A549 (cell line): ENCODE data around the gene C8B. TPM values are rescaled to one million over a fixed set of nuclear protein-coding genes. Genes with fewer than 3 reads are reported as not detected.

Experiments
- ATAC-seq, 2 experiments: fragments of 200-7000 bp in 1 of 2; fragments of >200 bp in 1 of 2; cut with Nextera tagmentation in 1 of 2; cut with Tn5 transposase in 1 of 2; 3 replicates each; pipeline versions ENCODE4 v1.8.0 to v1.9.1; 2018 to 2020; ENCODE audit warnings: mild to moderate bottlenecking in 1 of 2, moderate library complexity in 1 of 2
- CTCF ChIA-PET: fragments of 300-600 bp; sonication (Branson Sonifier 250); formaldehyde crosslinking; extraction: SDS; loops from one replicate; lab custom pipeline; 2021; ENCODE audit warnings: antibody characterized with exemption, inconsistent platforms; lab: Yijun Ruan, JAX
- POLR2A ChIA-PET: fragments of 350-600 bp; formaldehyde crosslinking; extraction: SDS; loops from one replicate; lab custom pipeline; 2021; ENCODE audit warnings: antibody characterized with exemption, inconsistent platforms; lab: Yijun Ruan, JAX
- DNase-seq, 2 experiments: peaks; one replicate each; pipeline versions ENCODE4 v3.0.0 to v3.0.0-alpha.2; 2011 to 2016; ENCODE audit warnings: low read depth in 1 of 2, low spot score in 1 of 2
- FAIRE-seq: peaks from 2 replicates; lab custom pipeline; 2011; peaks lifted over from hg19 to GRCh38; lab: Jason Lieb, UNC
- H3K27ac ChIP-seq, 2 experiments: fragments of >200 bp; sonication (Bioruptor Twin); formaldehyde crosslinking; 3 replicates each; pipeline ENCODE4 v1.5.1; 2016 to 2017
- H3K4me1 ChIP-seq: fragments of >200 bp; sonication (Bioruptor Twin); formaldehyde crosslinking; 3 replicates; pipeline ENCODE4 v1.6.1; 2016
- H3K4me2 ChIP-seq: fragments of >200 bp; sonication (Bioruptor Twin); formaldehyde crosslinking; 3 replicates; pipeline ENCODE4 v1.6.1; 2016
- H3K4me3 ChIP-seq: fragments of >200 bp; sonication (Bioruptor Twin); formaldehyde crosslinking; 3 replicates; pipeline ENCODE4 v1.5.1; 2016
- H3K9me3 ChIP-seq: fragments of >200 bp; sonication (Bioruptor Twin); formaldehyde crosslinking; 3 replicates; pipeline ENCODE4 v1.6.1; 2016
- CBX8 ChIP-seq: fragments of 200-600 bp; sonication (generic); IDR thresholded peaks from 2 replicates; pipeline ENCODE4 v1.6.1; 2016
- CHD2 ChIP-seq: fragments of 150-350 bp; IDR thresholded peaks from 2 replicates; pipeline ENCODE4 v1.6.1; 2014; ENCODE audit warnings: low read length; ENCODE audit not compliant: partially characterized antibody
- CTCF ChIP-seq: fragments of >200 bp; sonication (Bioruptor Twin); formaldehyde crosslinking; IDR thresholded peaks from 3 replicates; pipeline ENCODE4 v1.5.1; 2016
- EHF ChIP-seq: fragments of 250-450 bp; sonication (Bioruptor Pico); IDR thresholded peaks from 2 replicates; pipeline ENCODE4 v1.5.0; 2020; ENCODE audit warnings: mild to moderate bottlenecking
- HDAC2 ChIP-seq: fragments of 200-600 bp; sonication (generic); IDR thresholded peaks from 2 replicates; pipeline ENCODE4 v1.6.1; 2016
- HOXB13 ChIP-seq: fragments of 250-450 bp; sonication (Bioruptor Pico); IDR thresholded peaks from 2 replicates; pipeline ENCODE4 v1.5.0; 2020; ENCODE audit warnings: low read depth, mild to moderate bottlenecking, moderate library complexity
- HOXB5 ChIP-seq: fragments of 250-450 bp; sonication (Bioruptor Pico); IDR thresholded peaks from 2 replicates; pipeline ENCODE4 v1.5.0; 2020; ENCODE audit warnings: mild to moderate bottlenecking, moderate library complexity
- JUN ChIP-seq, 2 experiments: fragments of >200 bp; sonication (Bioruptor Twin); formaldehyde crosslinking; IDR thresholded peaks; 2 replicates in 1 of 2; 3 replicates in 1 of 2; pipeline ENCODE4 v1.6.1; 2016 to 2017
- JUNB ChIP-seq: fragments of >200 bp; sonication (Bioruptor Twin); formaldehyde crosslinking; IDR thresholded peaks from 2 replicates; pipeline ENCODE4 v1.6.1; 2016
- KDM1A ChIP-seq: fragments of 200-600 bp; sonication (generic); IDR thresholded peaks from 2 replicates; pipeline ENCODE4 v1.6.1; 2016; ENCODE audit warnings: low read depth, mild to moderate bottlenecking
- KDM5A ChIP-seq: fragments of 200-600 bp; sonication (generic); IDR thresholded peaks from 2 replicates; pipeline ENCODE4 v1.6.1; 2016; ENCODE audit warnings: antibody characterized with exemption, mild to moderate bottlenecking
- MAFK ChIP-seq: fragments of 450-650 bp; IDR thresholded peaks from 2 replicates; pipeline ENCODE4 v1.6.1; 2014; ENCODE audit not compliant: partially characterized antibody
- NR3C1 ChIP-seq: fragments of >200 bp; sonication (Bioruptor Twin); formaldehyde crosslinking; IDR thresholded peaks from 3 replicates; pipeline ENCODE4 v1.6.1; 2017
- PHF8 ChIP-seq: fragments of 200-600 bp; sonication (generic); IDR thresholded peaks from 2 replicates; pipeline ENCODE4 v1.6.1; 2016; ENCODE audit warnings: low read depth, mild to moderate bottlenecking, antibody characterized with exemption, moderate library complexity, borderline replicate concordance
- RAD21 ChIP-seq, 2 experiments: fragments of >200 bp in 1 of 2; sonication (Bioruptor Twin) in 1 of 2; formaldehyde crosslinking in 1 of 2; IDR thresholded peaks in 1 of 2; conservative IDR thresholded peaks in 1 of 2; 2 replicates in 1 of 2; 3 replicates in 1 of 2; pipeline ENCODE4 v1.6.1; 2012 to 2018; ENCODE audit warnings: inconsistent platforms in 1 of 2
- RCOR1 ChIP-seq: fragments of 150-350 bp; IDR thresholded peaks from 2 replicates; pipeline ENCODE4 v1.6.1; 2014; ENCODE audit warnings: antibody characterized with exemption, low read length, low read depth
- RFX5 ChIP-seq: fragments of 450-650 bp; IDR thresholded peaks from 2 replicates; pipeline ENCODE4 v1.7.1; 2014; ENCODE audit warnings: antibody characterized with exemption, mild to moderate bottlenecking, moderate library complexity
- RNF2 ChIP-seq: fragments of 200-600 bp; sonication (generic); IDR thresholded peaks from 2 replicates; pipeline ENCODE4 v1.6.1; 2016; ENCODE audit warnings: low read depth, mild to moderate bottlenecking, antibody characterized with exemption, moderate library complexity, borderline replicate concordance
- TP53 ChIP-seq: fragments of 250-450 bp; sonication (Bioruptor Pico); IDR thresholded peaks from 2 replicates; pipeline ENCODE4 v1.5.0; 2021; ENCODE audit warnings: mild to moderate bottlenecking, moderate library complexity
- ZNF302 ChIP-seq: fragments of 250-450 bp; sonication (Bioruptor Pico); IDR thresholded peaks from 2 replicates; pipeline ENCODE4 v1.9.0; 2021; ENCODE audit warnings: inconsistent platforms, mild to moderate bottlenecking, moderate library complexity
- WGBS: methylation state at CpG from one replicate; pipeline ENCODE4 v1.1.6; 2017; ENCODE audit errors: missing lambda C conversion rate; 5-methylcytosine and 5-hydroxymethylcytosine counted together
- polyA plus RNA-seq, 4 experiments: library from polyadenylated mRNA; depleted of rRNA in 3 of 4; stranded (reverse); fragments of >200 nt; fragmentation: RNase III in 1 of 4; extraction: RNeasy Plus Mini Kit Qiagen cat#74134 plus additional on column Dnase treatment in 1 of 4; gene quantifications; 2 replicates in 3 of 4; 3 replicates in 1 of 4; pipeline ENCODE4 v1.2.3, GENCODE V29; 2011 to 2017
- TF ChIP-seq, protein P1 (sequence below): IDR thresholded peaks from 2 replicates; pipeline ENCODE4 v1.6.1; 2012; ENCODE audit warnings: low read depth, borderline replicate concordance
- TF ChIP-seq, protein P2 (sequence below): IDR thresholded peaks from 2 replicates; pipeline ENCODE4 v1.6.1; 2012
- TF ChIP-seq, protein P3 (sequence below): fragments of 150-350 bp; IDR thresholded peaks from 2 replicates; pipeline ENCODE4 v1.6.1; 2014; ENCODE audit warnings: low read depth, mild to moderate bottlenecking, low read length

The C8B gene
- polyA plus RNA-seq, 2 of the 4 experiments (the other 2 are of a cell fraction), result not detected

- no peak for TF ChIP-seq RAD21 (conservative IDR thresholded peaks at IDR 0.05 in 1 of 2, IDR thresholded peaks at IDR 0.05 in 1 of 2)
- no peak for TF ChIP-seq HDAC2
- TF ChIP-seq CHD2, result no peak
- no peak for TF ChIP-seq HOXB13 (CRISPR knock-in tag)
- no peak for TF ChIP-seq ZNF302 (CRISPR knock-in tag)
- no peak for TF ChIP-seq CBX8
- TF ChIP-seq TP53 (CRISPR knock-in tag), result no peak
These were observed 17.7 kb upstream of the C8B start (continued) for GRCh38 chr1:56983484-56983883.

DNA sequence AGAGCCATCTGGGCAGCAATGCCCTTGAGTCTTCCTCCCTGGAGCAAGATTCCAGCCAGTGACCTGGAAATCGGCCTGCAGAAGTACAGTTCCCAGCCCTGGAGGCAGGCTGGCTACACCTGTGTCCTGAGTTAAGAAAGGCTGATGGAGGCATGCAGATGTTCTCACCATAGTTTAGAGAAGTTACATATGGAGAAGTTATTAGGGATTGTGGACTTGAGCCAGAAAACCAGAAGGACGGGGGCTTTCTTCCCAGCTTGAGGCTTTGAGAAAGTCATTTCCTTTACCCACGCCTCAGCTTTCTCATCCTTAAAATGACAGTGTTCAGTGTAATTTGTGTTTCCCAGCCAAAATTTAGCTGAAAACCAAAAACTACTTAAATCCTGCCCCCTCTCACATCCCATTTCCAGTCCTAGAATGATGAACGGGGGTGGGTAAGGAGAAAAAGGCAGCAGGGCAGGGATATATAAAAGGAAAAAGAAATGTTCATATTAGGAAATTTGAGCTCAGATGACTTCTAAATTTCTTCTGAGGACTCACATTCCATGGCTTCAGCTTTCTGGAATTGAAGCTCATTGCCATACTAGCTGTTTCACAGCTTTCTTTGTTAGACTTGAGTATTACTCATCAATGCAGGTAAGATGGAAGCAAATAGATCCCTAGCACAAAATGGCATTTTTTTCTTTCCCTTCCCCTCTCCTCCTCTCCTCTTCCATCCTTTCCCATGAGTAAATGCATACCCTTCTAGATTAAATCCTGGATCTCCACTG is 14.4 kb upstream of the C8B start:
- no peak overlapping the region for H3K4me2 ChIP-seq
- FAIRE-seq, result no peak
- no peaks in the 10 kb centered on the region; the same call in 2 of the 3 replicates for H3K9me3 ChIP-seq
- ChIA-PET CTCF (no interaction called here), POLR2A (no interaction called here)
- no peak for ATAC-seq
- H3K4me1 ChIP-seq, result no peaks in the 10 kb centered on the region
- no peak for DNase-seq
- no peak overlapping the region for H3K4me3 ChIP-seq
- TF ChIP-seq JUN (IDR thresholded peaks at IDR 0.05), result no peak
- no peak for TF ChIP-seq HOXB13 (CRISPR knock-in tag)
- no peak for TF ChIP-seq RNF2
- TF ChIP-seq HDAC2, result no peak
- no peak for TF ChIP-seq KDM1A
- TF ChIP-seq, protein P1, sequence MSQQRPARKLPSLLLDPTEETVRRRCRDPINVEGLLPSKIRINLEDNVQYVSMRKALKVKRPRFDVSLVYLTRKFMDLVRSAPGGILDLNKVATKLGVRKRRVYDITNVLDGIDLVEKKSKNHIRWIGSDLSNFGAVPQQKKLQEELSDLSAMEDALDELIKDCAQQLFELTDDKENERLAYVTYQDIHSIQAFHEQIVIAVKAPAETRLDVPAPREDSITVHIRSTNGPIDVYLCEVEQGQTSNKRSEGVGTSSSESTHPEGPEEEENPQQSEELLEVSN, result no peak
- no peak for TF ChIP-seq RFX5
- no peak for TF ChIP-seq HOXB5 (CRISPR knock-in tag)
- TF ChIP-seq RCOR1, result no peak
- TF ChIP-seq PHF8, result no peak
- TF ChIP-seq NR3C1, result no peak
- TF ChIP-seq EHF (CRISPR knock-in tag), result no peak
- TF ChIP-seq, protein P2, sequence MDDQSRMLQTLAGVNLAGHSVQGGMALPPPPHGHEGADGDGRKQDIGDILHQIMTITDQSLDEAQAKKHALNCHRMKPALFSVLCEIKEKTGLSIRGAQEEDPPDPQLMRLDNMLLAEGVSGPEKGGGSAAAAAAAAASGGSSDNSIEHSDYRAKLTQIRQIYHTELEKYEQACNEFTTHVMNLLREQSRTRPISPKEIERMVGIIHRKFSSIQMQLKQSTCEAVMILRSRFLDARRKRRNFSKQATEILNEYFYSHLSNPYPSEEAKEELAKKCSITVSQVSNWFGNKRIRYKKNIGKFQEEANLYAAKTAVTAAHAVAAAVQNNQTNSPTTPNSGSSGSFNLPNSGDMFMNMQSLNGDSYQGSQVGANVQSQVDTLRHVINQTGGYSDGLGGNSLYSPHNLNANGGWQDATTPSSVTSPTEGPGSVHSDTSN, result no peak
- TF ChIP-seq JUNB, result no peak
- TF ChIP-seq MAFK, result no peak
- TF ChIP-seq CTCF, result no peak
- TF ChIP-seq, protein P3, sequence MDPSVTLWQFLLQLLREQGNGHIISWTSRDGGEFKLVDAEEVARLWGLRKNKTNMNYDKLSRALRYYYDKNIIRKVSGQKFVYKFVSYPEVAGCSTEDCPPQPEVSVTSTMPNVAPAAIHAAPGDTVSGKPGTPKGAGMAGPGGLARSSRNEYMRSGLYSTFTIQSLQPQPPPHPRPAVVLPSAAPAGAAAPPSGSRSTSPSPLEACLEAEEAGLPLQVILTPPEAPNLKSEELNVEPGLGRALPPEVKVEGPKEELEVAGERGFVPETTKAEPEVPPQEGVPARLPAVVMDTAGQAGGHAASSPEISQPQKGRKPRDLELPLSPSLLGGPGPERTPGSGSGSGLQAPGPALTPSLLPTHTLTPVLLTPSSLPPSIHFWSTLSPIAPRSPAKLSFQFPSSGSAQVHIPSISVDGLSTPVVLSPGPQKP, result no peak
- TF ChIP-seq KDM5A, result no peak
- WGBS, result 6% methylated on average over 4 of the region's 4 CpGs
- H3K27ac ChIP-seq, result no peak overlapping the region
